NCI-H2171 treated with DMSO at 0.1 percent for 48 hours (cell line): ENCODE results near the gene TBC1D16.

Source experiments
- DNase-seq: peaks from one replicate; lab custom pipeline; 2025; lab: John Stamatoyannopoulos, UW

The TBC1D16 gene

DNA sequence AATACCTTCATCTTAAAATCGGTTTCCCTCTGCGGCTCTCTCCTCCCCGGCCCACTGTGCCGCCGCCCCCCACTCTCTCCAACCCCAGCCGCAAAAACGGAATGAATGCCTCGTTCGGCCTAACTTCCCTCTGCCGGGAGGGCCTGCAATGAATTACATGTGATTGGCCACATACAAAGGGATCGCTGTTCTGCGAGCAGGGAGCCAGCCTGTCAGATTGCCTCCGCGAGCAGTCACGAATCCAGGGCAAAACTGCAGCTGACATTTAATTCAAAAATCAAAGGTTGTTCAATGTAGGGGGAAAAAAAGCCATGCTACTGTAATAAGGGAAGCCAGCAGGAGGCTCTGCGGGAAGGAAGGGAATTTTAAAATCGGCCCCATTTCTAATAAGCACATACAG, 84.9 kb downstream of the TBC1D16 start:
- no peak for DNase-seq

GRCh38 chr17:79950306-79950705, 85.4 kb downstream of the TBC1D16 start:
- DNase-seq: no peak

DNA sequence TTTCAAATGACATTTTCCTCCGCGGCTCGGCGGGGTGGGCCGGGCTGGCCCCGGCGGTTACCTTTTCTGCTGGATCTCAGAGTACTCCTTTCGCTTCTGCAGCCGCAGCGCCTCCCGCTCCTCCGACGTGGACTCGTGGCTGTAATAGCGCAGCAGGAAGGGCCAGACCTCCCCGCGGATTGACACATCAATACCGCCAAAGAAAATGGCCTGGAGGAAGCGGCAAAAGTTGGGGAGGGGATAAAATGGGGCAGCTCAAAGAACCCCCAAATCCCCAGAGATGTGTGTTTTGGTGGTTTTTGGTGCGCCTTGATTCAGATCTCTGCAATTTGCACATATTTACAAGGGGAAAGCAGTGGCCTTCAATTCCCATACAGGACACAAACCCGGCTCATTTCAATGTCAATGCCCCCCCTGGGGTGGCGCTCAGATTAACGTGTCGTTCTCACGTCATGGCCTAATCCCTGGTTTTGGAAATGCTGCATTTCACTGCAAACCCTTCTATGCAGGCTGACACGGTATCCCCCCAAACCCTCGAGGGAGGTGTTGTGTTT, 85.9 kb downstream of the TBC1D16 start:
- no peak for DNase-seq

- no peak for DNase-seq
Observed at GRCh38 chr17:79948945-79949655, 86.6 kb downstream of the TBC1D16 start.

DNA sequence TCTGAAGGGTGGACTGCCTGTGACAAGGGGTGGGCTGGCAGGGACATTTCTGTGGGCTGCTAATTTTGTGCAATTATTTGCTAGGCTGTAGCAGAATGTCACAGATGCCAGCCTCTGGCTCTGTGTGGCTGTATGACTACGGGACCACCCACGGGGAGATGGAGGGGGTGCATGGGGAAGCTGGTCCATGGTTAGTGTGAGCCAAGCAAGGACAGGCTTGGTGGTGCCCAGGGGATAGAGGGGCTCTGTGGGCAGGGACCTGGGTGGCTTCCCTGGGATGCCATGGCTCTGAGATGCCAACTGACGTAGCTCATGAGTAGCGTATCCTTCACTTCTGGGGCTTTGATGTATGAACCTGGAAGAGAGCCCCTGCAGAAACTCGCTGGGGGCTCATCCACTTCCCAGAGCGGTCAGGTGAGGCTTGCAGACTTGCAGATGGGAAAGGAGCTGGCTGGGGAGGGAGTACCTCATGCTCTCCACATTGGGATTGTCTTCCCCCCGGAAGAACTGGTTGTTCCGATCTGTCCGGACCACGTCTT, 87.2 kb downstream of the TBC1D16 start:
- no peak for DNase-seq

DNA sequence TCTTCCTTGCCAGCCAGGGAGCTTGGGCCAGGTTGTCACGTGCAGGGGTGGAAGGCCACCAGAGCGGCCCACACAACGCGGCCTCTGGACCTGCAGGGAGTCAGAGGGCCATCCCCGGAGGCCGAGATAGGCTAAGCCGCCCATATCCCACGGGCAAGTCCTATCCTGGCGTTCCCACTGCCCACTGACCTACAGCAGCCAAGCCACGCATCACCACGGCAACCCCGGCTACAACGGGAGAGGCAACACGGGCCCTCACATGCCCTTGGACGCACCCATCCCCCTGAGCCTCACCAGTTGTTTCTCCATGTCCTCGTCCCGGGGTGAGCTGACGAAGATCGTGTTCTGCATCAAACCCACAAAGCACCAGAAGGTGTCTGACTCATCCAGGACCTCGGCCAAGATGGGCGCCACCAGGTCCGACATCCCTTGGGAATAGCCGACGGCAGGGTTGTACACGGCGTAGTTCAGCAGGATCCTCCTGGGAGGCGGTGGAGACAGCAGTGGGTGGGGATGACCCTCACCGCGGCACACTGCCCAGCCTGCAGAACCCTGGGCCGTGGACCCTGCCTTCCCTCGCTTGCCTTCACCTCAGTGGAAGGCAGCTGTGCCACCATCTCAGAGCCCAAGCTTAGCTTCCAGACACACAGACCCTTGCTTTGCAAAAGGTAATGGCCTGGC, 88.2 kb downstream of the TBC1D16 start:
- no peak for DNase-seq

GRCh38 chr17:79946352-79947231, 89.1 kb downstream of the TBC1D16 start:
- DNase-seq: no peak

- DNase-seq: no peak
Observed at GRCh38 chr17:79945591-79946255, 89.9 kb downstream of the TBC1D16 start.

DNA sequence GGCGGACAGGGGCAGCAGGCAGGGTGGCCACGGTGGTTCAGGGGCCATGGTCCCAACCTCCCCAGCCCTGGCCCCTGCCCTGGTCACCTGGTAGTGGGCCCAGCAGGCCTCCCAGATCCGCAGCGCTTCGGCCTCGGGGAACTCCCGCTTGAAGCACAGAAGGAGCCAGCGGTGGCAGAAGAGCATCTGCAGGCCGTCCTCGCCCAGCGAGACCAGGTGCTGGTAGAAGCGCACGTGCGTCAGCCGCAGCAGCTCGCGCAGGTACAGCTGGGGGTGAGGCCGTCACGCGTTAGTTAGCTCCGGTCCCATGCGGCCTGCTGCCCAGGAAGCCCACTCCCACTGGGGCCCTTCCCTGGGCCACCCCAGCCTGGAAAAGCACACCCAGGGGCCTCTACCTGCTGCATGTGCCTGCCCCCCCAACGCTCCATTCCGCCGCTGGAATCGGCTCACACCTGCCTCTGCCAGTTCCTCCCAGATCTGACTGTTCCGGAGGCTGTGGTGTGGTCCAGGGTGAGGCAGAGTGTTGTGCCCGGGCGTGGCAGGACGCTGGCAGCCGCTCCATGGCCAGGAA, 90.8 kb downstream of the TBC1D16 start:
- no peak for DNase-seq

GRCh38 chr17:79944251-79944812, 91.3 kb downstream of the TBC1D16 start:
- DNase-seq: no peak

- DNase-seq: no peak
Observed at GRCh38 chr17:79943347-79944241, 92.1 kb downstream of the TBC1D16 start.

- DNase-seq: no peak
Observed at GRCh38 chr17:79942591-79943346, 92.9 kb downstream of the TBC1D16 start.

GRCh38 chr17:79942011-79942405, 93.7 kb downstream of the TBC1D16 start:
- no peak for DNase-seq

DNA sequence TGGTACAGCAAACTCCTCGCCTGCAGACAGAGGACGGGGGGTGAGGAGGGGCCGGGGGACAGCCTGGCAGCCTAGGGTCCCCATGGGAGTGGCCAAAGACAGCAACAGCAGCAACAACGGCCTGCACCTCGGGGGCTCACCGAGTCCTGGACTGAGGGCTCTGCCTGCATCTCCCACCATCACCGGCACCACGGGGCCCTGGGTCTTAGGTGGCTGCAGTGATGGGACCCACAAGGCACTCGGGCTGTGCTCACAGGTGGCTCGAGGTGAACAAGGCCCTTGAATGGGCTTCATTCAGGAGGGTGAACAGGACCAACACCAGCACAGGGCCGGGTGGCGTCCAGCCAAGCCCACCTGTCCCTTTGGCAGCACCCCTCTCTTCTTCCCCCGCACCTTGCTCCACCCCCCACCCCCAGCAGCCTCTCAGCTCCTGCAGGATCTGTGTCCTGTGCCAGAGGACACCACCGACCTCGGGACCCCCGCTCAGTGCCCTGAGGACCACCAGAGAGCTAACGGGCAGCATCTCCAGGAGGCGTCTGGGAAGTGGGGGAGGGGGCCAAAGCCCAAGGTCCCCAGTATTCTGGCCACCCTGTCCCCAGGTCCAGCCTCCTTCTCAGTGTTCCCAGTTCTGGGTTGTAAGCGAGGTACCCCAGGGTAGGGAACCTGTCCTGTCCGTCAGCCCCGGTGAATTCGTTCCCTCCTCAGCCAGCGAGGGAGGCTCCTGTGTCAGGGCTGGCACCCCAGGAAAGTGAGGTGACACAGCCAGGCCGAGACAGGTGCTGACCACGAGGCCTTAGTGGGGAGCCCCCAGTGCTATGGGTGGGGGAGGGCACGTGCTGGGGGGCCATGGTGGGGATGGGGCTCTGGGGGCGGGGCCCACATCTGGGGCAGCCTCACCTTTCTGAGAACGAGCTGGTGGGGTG, 94.3 kb downstream of the TBC1D16 start:
- no peak for DNase-seq

DNA sequence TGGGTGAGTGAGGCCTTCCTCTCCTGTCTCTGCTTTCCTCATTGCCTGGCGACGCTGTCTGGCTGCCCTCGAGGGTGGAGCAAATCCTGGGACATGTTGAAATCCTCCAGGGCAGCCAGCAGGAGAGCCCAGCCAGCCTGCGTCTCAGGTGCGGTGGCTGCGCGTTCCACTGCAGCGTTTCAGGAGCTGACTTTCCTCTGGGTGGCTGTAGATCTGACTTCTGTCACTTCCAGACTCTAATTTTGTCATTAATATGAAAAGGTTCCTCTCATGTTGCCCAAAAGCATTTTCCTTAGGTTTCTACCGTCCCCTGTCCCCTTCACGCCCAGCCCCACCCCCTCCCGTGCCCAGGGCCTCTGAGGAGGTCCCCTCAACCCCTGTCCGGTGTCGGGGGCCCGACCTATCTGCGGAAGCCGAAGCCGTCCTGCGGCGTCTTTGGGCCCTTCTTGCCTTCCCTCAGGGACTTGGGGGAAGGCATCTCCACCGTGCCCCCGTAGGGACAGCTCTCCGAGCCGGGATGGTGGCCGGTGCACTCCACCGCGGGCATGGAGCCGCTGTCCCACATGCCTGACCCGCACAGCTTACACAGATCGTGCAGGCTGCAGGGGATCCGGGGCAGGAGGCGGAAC, 95.1 kb downstream of the TBC1D16 start:
- DNase-seq: no peak

DNA sequence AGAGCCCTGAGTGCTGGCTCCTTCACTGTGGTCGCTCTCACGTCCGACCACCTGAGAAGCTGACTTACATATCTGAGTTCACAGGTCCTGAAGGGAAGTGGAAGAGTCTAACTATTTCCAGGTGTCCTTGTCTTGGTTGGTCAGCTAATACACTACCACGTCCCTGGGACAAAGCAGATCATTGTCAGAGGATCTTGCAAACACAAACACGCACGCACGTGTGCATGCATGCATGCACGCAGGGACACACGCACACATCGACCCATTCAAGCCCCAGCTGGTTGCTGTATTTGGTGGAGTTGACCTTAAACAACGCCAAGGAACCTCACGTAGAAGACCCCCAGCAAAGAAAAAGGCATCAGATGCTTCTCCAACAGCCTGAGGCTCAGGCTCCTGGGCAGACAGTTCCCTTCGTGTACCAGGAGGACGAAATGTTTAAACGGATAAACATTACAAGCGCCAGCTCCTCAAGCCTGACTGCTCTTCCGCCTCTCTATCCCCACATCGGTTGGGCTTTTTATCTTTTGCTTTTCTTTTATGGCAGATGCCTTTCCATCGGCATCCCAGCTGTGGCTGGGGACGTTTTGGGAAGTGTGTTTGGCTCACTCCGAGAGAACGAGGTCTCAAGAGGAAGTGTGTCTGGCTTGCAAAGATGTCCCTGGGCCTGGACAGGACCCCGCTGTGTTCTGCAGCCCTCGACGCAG, 95.8 kb downstream of the TBC1D16 start:
- no peak for DNase-seq

DNA sequence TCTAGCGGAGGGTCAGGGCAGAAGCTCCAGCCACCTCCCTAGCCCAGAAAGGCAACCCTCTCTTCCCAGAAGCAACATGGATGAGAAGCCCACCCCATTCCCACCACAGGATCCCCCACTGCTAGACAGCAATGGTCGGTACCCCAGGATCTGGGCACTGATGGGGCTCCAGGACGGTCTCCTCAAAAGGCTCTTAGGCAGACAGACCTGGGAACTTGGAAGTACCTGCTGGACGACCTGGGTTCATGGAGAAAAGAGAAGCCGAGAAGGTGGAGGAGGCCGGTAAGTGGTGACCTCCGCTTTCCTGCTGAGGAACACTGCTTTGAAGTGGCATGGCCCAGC, 96.6 kb downstream of the TBC1D16 start:
- no peak for DNase-seq
